Ishikawa (cell line): ENCODE results near the gene AIF1.

Source experiments
- CEBPB ChIP-seq: IDR thresholded peaks from 2 replicates; pipeline ENCODE4 v1.6.1; 2012
- CREB1 ChIP-seq: IDR thresholded peaks from 2 replicates; pipeline ENCODE4 v1.6.1; 2012; ENCODE audit warnings: low read depth
- EGR1 ChIP-seq: IDR thresholded peaks from 2 replicates; pipeline ENCODE4 v1.6.1; 2012
- EP300 ChIP-seq: IDR thresholded peaks from 2 replicates; pipeline ENCODE4 v1.6.1; 2012; ENCODE audit warnings: borderline replicate concordance
- FOXM1 ChIP-seq: IDR thresholded peaks from 2 replicates; pipeline ENCODE4 v1.6.1; 2012; ENCODE audit warnings: low read depth, borderline replicate concordance
- NFIC ChIP-seq: IDR thresholded peaks from 2 replicates; pipeline ENCODE4 v1.6.1; 2012
- RAD21 ChIP-seq: IDR thresholded peaks from 2 replicates; pipeline ENCODE4 v1.6.1; 2012; ENCODE audit warnings: low read depth
- TAF1 ChIP-seq: IDR thresholded peaks from 2 replicates; pipeline ENCODE4 v1.6.1; 2012; ENCODE audit warnings: low read depth, mild to moderate bottlenecking
- TCF12 ChIP-seq: IDR thresholded peaks from 2 replicates; pipeline ENCODE4 v1.6.1; 2012; ENCODE audit warnings: low read depth
- TEAD4 ChIP-seq: IDR thresholded peaks from 2 replicates; pipeline ENCODE4 v1.6.1; 2012
- YY1 ChIP-seq: IDR thresholded peaks from 2 replicates; pipeline ENCODE4 v1.6.1; 2012; ENCODE audit warnings: low read depth
- ZBTB7A ChIP-seq: IDR thresholded peaks from 2 replicates; pipeline ENCODE4 v1.6.1; 2012; ENCODE audit warnings: low read depth
- TF ChIP-seq, protein P1 (sequence below): IDR thresholded peaks from 2 replicates; pipeline ENCODE4 v1.6.1; 2012
- TF ChIP-seq, protein P2 (sequence below): IDR thresholded peaks from 2 replicates; pipeline ENCODE4 v1.6.1; 2012
- TF ChIP-seq, protein P3 (sequence below): IDR thresholded peaks from 2 replicates; pipeline ENCODE4 v1.6.1; 2012; ENCODE audit warnings: low read depth, mild to moderate bottlenecking

The AIF1 gene

DNA sequence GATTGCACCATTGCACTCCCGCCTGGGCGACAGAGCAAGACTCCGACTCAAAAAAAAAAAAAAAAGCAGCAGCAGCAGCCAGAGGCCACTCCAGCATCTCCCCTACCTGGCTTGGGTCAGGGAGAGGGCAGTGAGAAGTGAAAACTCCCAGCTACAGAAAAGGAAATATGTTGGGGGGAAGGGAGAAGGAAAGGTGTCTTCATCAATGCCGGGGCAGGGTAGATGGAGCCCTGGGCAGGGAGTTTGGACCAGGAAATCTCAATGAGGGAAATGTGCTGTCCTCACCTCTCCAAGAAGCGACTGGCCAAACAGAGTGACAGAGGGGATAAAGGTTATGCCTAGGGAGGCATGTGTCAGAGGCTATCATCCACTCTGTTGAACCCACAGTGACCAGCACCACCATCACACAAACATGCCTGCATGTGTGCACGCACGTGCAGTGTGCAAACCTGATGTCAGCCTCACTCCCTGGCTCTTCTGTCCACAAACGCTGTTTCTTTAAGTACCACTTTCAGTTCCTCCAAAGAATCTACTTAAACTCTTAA, 887 bp upstream of the AIF1 start:
- TF ChIP-seq CEBPB: no peak
- TF ChIP-seq EP300: no peak
- no peak for TF ChIP-seq NFIC
- TF ChIP-seq TEAD4: no peak
- TF ChIP-seq FOXM1: no peak
- TF ChIP-seq TCF12: no peak
- TF ChIP-seq ZBTB7A: no peak
- TF ChIP-seq, protein P1, sequence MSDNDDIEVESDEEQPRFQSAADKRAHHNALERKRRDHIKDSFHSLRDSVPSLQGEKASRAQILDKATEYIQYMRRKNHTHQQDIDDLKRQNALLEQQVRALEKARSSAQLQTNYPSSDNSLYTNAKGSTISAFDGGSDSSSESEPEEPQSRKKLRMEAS: no peak
- TF ChIP-seq, protein P2, sequence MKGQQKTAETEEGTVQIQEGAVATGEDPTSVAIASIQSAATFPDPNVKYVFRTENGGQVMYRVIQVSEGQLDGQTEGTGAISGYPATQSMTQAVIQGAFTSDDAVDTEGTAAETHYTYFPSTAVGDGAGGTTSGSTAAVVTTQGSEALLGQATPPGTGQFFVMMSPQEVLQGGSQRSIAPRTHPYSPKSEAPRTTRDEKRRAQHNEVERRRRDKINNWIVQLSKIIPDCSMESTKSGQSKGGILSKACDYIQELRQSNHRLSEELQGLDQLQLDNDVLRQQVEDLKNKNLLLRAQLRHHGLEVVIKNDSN: no peak
- TF ChIP-seq TAF1: no peak
- no peak for TF ChIP-seq CREB1
- TF ChIP-seq EGR1: no peak
- TF ChIP-seq RAD21: no peak
- TF ChIP-seq, protein P3, sequence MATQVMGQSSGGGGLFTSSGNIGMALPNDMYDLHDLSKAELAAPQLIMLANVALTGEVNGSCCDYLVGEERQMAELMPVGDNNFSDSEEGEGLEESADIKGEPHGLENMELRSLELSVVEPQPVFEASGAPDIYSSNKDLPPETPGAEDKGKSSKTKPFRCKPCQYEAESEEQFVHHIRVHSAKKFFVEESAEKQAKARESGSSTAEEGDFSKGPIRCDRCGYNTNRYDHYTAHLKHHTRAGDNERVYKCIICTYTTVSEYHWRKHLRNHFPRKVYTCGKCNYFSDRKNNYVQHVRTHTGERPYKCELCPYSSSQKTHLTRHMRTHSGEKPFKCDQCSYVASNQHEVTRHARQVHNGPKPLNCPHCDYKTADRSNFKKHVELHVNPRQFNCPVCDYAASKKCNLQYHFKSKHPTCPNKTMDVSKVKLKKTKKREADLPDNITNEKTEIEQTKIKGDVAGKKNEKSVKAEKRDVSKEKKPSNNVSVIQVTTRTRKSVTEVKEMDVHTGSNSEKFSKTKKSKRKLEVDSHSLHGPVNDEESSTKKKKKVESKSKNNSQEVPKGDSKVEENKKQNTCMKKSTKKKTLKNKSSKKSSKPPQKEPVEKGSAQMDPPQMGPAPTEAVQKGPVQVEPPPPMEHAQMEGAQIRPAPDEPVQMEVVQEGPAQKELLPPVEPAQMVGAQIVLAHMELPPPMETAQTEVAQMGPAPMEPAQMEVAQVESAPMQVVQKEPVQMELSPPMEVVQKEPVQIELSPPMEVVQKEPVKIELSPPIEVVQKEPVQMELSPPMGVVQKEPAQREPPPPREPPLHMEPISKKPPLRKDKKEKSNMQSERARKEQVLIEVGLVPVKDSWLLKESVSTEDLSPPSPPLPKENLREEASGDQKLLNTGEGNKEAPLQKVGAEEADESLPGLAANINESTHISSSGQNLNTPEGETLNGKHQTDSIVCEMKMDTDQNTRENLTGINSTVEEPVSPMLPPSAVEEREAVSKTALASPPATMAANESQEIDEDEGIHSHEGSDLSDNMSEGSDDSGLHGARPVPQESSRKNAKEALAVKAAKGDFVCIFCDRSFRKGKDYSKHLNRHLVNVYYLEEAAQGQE: no peak

DNA sequence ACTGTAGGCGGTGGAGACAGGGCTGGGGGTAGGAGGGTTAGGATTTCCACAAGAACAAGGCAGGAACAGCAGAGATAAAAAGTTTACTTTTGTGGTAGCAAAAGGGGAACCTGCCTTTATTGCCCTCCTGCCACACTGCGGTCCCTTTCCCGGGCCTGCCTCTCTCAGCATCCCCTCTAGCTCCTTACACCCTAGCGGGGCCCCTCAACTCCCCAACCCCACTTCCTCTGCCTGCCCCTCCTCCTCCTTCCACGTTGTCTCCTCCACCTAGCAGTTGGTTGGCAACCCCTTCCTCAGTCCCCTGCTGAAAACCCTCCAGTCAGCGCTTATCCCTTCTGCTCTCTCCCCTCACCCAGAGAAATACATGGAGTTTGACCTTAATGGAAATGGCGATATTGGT, 714 bp downstream of the AIF1 start:
- TF ChIP-seq FOXM1: no peak
- TF ChIP-seq, protein P3: no peak
- TF ChIP-seq YY1: no peak

DNA sequence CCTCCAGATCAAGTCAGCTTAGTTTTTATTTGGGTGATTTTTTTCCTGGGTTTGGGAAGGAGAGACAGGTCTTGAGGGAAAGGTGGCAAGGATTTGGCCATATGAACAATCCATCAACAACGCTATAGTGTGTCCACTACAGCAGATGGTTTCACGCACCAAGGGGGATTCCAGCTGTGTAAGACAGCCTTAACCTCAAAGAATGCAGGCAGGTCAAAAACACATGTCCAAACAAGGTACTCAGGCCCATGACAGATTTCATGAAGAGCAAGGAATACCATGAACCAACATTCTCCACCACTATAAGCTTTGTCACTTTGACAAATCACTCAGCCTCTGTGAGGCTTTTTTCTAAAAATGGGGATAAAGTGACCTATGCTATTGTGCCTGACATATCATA, 2.0 kb downstream of the AIF1 start:
- TF ChIP-seq EGR1: no peak

DNA sequence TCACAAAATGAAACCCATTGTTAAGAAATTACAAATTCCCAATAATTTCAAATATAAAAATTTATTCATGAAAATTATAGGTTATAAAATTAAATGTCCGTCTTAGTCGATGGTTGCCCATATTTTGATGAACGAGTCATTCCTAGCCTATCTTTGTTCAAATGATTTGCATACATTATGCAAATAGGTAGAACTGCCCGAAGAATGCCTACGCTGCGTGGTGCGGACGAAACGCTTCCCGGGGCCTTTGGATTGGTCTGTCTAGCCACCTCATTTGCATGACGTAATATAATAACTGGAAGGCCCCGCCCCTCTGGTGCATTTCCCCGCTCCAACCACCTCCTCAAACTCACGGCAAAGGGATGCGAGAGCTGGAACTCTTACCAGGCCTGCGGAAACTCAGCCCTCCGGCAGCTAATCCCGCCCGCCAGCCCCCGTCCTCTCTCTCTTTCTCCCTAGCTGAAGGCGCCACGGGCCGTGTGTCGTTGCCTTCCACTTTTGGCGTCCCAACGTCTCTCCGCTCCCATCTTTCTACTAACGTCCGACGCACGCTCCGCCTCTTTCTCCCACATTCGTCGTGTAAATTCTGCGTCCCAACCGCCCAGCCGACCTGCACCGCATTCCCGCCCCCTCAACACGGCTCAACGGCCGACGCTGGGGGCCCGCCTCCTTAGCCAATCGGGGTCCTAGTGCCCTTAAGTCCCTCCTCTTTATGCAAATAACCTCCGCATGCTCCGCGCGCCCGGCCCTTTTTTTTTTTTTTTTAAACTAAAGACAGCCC, 5.0 kb downstream of the AIF1 start:
- TF ChIP-seq CEBPB: no peak
- TF ChIP-seq ZBTB7A: no peak
- TF ChIP-seq EP300: no peak
- TF ChIP-seq, protein P3: no peak
- TF ChIP-seq CREB1: peak; percentile 71
- TF ChIP-seq FOXM1: no peak
- peak; percentile 72 for TF ChIP-seq EGR1
- TF ChIP-seq TCF12: no peak
- peak; percentile 55; the same call in 1 of the 2 replicates for TF ChIP-seq YY1
- peak; percentile 69 for TF ChIP-seq TEAD4
- TF ChIP-seq, protein P1: peak; percentile 98
- TF ChIP-seq, protein P2: no peak
- no peak for TF ChIP-seq NFIC
- TF ChIP-seq RAD21: no peak
